ENCODE results near the gene POLR1D. TPM values are rescaled to one million over a fixed set of nuclear protein-coding genes. Genes with fewer than 3 reads are reported as not detected.

POLR1D gene
- total RNA-seq, 2 donors from 2014 or later = 65.3 to 68.0 TPM

DNA sequence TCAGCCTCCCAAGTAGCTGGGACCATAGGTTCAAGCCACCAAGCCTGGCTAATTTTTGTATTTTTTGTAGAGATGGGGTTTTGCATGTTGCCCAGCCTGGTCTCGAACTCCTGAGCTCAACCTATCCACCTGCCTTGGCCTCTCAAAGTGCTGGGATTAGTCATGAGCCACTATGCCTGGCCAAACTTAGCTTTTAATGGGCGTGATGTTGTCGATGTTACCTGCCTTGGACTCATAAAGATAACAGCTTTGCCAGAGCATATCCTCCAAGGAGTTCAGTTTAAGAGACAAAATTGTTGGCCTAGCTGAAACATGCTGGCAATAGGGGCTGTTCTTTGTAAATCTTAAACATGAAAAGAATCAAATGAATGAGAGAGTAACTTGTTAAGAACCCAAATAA is 13.1 kb downstream of the POLR1D start:
- intact Hi-C loops (cut with DNase I) = no loop called here
- ATAC-seq (no peak), DNase-seq (no peak)

DNA sequence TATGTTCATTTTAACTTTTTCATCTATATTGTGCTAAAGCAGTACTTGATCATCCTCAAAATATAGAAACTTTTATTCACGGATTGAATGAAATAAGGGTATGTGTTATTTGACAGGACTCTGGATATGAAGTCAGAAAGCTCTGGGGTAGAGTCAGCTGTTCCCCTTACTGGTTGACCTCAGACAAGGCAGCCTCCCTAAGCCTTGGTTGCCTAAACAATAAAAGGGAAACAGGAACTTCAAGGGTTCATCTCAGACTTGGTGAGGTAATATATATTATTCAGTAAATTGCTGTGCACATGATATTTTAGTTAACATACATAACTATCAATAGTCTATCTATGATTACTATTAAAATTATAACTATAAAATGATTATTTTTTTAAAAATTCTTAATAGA is 13.6 kb downstream of the POLR1D start:
- ATAC-seq (peak in 1 of 2 donors; percentile 51), DNase-seq (no peak)
- intact Hi-C loops (cut with DNase I) = no loop called here

DNA sequence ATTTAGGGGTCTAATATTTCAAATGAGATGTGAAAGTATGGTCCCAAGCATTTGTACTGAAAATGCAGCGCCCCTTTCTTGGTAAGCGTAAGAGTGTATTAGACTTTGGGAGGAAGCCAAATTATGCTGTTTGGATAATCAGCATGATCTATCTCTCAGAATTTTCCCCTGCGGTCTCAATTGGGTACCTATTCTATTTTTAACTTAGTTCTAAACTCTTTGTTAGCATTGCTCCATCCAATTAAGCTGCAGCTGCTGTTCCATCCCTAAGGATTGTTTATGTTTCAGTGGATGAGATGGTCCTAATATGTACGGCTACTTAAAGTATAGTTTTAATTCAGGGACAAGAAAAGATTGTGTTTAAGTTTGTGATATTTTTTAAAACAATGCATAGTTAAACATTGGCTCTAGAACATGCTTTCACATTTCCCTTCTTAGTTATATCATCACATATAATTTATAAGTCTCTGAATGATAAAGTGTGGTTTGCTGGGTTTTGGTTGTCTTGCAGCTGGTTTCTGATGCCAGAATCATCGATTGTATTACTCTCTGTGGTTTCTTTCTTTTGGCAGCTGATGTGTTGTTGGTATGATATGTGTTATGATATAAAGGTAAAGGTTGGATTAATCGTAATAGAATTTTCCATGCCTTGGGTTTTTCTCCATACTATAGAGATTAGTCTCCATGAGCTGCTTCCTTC is 15.0 kb downstream of the POLR1D start:
- DNase-seq (no peak), ATAC-seq (no peak)
- intact Hi-C loops (cut with DNase I) = no loop called here

DNA sequence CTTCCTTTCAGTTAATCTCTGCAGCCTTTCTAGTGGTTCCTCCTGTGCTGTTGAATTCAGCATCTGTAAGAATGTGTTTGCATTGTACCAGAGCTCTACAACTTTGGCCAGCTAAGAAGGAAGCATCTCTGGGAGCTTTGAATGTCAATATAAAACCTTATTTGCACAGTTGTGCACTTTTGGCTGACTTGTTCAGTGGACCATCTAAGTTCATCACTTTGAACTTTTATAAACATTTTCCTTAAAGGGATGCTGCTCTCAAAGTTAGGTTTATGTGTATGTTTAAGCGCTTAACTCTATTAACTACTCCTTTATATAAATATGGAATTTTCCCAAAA is 15.6 kb downstream of the POLR1D start:
- DNase-seq = no peak
- no peak for ATAC-seq
- intact Hi-C loops (cut with DNase I) = no loop called here

DNA sequence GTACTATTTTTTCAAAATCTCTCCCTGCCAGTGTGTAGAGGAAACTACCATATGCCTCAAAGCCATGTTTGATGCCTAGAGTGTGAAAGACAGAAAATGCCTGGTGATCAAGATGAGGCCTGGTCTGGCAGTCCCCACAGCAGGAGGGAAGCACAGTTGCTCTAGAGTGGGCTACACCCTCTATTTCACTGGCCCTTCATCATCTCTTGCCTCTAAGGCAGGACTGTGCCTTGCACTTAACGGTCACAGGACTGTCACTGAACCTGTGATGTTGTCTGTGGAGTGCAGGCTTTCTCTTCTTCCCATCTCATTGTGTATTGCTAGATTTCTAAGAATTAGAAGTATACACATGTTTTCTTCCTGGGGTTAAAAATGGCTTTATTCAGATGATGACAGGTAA is 16.3 kb downstream of the POLR1D start:
- intact Hi-C loops (cut with DNase I) = no loop called here
- ATAC-seq (no peak), DNase-seq (no peak)

DNA sequence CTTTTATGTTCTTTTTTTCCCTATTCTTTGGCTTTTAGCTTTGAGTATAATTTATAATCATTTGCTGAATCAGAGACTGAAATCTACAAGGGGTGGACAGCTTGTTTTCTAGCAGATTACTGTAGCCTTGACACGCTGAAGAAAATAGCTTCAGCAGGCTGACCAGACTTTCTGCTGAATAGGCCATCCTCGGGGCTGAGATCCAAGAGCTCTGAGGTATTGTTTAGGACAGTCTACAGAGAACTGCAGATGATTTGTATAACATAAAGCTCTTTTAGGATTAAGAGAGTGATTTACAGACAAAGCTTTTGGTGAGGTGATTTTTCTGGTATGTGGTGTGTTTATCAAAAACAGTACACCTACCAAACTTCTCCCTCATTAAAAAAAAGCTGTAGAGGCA is 16.8 kb downstream of the POLR1D start:
- ATAC-seq = no peak
- no peak for DNase-seq
- intact Hi-C loops (cut with DNase I) = no loop called here

DNA sequence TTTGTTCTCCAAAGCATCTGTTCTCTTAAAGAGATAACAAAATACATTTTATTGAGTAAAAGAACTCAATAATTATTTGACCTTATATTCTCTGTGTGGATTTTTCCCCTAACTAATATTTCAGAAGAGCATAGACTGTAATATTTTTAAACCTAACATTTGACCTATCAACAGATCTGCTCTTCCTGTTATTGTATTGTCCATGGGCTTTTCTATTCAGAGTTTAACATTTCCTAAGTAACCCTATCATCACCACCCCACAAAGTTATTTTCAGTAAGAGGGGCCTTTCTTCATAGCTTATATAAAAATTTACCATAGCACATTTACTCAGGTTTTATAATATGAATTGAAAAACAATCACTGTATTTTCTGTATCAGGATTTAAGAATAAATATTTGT is 17.5 kb downstream of the POLR1D start:
- intact Hi-C loops (cut with DNase I) = no loop called here

DNA sequence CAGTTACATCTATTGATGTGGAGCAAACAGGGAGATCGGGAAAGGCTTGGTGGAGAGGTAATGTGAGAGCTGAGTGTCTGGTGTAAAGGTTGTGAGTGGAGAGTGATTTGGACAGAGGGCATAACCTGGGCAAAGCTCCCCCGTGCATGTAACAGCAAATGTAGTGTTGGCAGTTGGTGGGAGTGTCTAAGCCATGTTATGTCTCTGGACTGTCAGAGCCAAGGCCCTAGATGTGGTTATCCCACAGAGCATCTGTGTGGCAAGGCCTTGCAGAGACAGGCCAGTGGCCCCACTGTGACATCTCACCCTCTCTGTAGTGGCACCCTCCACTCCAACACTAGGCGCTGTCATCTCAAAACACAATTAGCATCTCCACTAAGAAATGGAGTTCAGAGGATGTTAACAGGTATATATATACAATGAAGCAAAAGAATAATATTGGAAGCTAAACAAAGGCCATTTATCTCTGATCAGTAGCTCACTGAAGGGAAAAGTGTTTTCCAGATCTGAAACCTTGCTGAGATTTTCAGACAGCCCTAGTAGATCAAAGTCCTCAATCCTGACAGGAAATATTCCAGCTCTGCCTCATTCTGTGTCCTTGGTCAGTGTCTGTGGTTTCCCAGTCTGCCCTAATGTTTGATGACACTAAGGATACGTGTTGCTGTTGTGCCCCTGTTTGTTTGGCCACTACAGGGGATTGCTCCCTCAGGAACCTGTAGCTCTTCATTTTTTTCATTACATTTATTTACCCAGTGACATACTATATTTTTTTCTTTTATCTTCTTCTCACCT is 20.2 kb downstream of the POLR1D start:
- DNase-seq = no peak
- no peak for ATAC-seq
- intact Hi-C loops (cut with DNase I) = no loop called here

More for the DNA sequence above, 17.5 kb downstream of the POLR1D start:
- DNase-seq = no peak
- ATAC-seq = no peak

DNA sequence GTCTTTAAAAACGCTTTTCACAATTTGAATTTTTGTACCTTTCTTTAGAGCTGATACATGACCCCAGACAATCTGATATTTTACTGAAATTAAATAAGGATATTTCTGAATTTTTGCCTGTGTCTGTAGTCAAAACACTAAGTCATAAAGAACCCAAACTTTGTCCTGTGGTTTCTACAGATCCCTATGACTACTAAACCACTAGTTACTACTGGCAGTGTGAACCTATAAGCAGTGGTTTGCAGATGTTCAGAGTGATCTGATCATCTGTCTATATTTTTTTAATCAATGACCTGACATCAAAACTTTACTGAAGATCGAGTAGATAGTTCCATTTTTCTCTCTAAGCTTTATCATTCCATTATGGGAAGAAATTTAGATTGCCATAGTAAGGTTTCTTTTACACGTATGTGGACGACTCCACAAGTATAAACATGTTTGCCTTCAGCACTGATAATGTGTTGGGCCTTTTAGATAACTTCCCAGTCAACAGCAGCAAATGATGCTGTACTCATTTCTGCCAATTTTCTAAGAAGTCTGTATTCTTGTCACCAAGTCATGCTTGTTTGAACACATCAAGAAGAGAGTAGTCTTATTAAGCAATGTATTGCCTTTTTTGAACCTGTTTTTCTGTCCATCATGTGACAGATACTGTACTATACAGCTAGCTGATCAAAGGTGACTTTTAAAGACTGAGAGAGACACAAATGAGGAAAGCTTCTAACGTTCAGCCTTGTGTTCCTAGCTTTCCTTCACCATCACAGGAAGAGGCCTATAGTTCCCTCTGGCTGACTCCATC is 21.8 kb downstream of the POLR1D start:
- intact Hi-C loops (cut with DNase I) = no loop called here
- DNase-seq (no peak), ATAC-seq (no peak)

DNA sequence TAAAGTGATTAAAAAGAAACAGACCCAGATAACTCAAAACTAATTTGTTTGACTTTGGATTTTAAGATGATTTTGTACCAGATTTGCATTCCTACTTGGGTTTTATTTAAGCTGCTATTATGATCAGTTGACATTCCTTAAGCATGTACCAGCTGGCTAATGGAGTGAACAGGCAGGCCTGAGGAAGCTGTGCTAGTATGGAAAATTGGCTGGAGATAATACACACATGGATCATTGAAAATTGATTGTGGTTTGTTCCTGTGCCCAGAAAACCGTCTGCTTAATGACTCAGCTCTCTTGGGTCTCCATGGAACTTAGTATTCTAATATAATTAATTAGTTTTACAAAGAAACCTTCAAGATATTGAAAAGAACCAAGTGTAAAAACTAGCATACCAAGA is 22.6 kb downstream of the POLR1D start:
- intact Hi-C loops (cut with DNase I) = no loop called here
- no peak for DNase-seq
- ATAC-seq = peak; percentile 38 to 59

DNA sequence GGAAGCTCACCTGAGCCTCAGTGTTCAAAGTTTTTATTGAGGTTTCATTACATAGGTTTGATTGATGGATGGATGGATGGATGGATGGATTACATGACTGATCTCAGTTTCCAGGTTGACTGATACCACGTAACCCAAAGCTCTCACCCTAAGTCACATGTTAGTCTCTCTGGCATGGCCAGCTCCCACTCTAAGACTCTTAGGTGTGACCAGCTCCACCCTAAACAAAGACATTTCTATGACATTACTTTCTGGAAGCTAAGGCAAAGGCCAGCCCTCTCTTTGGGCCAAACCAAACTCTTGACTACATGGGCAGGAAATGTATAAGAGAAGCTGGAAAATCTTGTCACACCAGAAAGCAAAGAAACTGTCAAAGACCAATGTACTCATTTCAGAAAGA is 28.6 kb downstream of the POLR1D start:
- ATAC-seq = no peak
- intact Hi-C loops (cut with DNase I) = no loop called here
- no peak for DNase-seq

DNA sequence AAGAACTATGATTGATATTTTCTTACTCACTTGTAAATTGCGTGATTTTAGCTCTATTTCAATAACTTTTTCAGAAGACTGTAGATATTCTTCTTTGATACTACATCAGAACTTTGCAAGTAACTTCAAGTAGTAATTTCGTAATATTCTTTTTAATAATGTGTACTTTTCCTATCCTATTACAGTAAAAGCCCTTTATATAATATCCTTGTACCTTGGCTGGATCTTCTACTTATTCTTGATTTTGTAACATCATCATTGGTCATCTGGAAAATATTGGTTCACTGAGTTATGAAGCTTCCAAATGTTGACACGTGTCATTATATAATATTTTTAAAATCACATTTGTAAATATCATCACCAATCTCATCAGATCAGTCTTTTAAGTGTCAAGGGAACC is 32.4 kb downstream of the POLR1D start:
- no peak for DNase-seq
- ATAC-seq = no peak
- intact Hi-C loops (cut with DNase I) = no loop called here

DNA sequence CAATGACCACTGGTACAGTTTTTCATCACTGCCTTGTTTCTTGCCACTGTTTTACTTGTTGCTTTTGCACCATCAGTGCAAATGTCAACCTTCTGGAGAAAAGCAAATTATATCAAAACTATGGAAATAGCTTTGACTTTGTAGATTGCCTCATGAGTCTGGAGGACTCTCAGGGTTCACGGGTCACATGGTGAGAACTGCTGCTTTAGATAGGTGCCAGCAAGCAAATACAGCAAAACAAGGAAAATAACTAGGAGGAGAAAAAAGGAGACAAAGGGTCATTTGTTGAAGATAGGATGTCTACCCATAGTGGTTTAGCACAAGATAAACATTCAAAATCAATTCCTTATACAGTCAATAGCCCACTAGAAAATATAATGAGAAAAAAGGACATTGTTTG is 33.1 kb downstream of the POLR1D start:
- no peak for ATAC-seq
- intact Hi-C loops (cut with DNase I) = no loop called here
- no peak for DNase-seq

DNA sequence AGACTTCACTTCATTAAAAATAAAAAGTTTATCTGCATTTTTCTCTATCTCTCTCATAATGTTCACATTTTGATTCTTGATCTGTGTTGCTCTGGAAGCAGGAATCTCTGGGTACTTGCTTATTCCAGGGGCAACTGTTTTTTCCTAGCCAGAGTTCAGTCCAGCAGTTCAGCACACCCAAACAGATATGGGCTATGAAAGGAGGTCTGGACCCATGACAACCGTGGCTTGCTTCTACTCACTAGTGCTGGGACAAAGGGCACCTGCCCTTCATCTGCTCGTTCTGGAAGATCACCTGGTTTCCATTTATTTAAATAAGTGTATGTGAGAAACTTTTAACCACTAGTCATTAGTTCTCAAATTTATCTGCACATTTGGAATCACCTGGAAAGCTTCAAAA is 36.0 kb downstream of the POLR1D start:
- intact Hi-C loops (cut with DNase I) = no loop called here
- DNase-seq (no peak), ATAC-seq (no peak)

DNA sequence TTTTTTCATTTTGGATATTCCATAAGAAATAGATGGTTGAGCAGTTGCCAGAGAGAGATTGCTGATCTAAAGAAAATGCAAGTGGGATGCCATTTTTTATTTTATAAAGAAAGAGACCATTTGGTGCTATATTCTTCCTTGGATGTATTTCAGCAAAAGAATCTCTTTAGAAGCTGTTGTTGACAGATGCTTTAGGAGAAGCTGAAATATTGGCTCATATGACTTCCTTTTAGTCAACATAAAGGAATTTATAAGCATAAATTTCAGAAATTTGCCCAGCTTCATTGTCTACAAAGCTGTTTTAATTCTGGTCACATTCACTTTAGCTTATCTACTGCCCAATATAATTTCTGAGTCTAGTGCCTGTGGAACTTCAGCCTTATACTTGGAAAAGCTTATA is 36.9 kb downstream of the POLR1D start:
- intact Hi-C loops (cut with DNase I) = no loop called here
- no peak for DNase-seq

DNA sequence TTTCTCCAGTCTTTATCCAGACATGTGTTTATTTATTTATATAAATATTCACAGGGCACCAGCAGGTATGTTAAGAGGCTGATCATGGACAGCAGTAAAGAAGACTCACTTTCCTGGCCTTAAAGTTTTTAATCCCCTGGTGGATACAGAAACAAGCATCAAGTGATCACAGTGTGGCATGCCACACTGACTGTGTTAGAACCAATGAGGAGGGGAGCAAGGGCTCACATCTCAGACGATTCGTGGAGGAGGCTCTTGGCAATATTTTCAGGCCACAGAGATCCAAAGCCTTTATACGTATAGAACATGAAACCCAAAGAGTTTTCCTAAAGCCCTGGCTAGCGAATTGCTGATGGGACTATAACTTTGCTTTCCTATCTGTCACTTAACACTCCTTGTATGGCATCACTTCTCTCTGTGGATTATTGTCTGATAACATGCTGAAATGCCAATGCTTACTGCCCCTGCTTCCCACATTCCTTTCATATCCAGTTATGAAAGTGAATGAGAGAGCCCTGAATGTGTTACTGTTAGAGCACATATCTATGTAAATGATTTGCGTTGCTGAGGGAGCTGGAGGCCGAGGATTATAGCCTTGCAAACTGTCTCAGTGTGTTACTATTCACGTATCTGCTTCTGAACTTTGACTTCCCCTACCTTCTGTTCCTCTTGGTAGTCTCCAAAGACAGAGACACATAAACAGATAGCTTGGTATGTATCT is 37.6 kb downstream of the POLR1D start:
- intact Hi-C loops (cut with DNase I) = no loop called here
- ATAC-seq = peak in 1 of 2 donors; percentile 35

More for the DNA sequence above, 36.9 kb downstream of the POLR1D start:
- no peak for ATAC-seq

DNA sequence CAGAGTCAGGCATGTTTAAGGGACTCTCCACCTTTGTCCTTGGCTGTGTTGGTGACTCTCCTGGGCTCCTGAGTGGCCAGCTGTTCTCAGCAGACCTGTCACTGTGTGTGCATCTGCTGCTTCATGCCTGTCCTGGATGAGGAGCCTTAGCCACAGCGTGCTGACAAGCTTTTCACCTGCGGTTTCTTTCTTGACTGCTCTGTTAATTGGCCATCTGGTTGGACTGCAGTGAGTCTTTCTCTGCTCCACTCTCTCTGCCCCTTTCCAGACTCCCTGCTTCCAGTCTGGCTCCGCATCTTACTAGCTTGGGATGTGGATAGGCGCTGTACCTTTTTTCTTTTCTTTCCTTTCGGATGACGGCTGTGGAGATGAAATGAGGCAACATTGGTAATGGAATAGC is 38.8 kb downstream of the POLR1D start:
- intact Hi-C loops (cut with DNase I) = loop anchor here in 1 of 2 donors (10.0 kb wide), 1 partner anchor 126 kb away; no protein-coding TSS in a partner anchor
- ATAC-seq = no peak

More for the DNA sequence above, 37.6 kb downstream of the POLR1D start:
- DNase-seq = no peak

DNA sequence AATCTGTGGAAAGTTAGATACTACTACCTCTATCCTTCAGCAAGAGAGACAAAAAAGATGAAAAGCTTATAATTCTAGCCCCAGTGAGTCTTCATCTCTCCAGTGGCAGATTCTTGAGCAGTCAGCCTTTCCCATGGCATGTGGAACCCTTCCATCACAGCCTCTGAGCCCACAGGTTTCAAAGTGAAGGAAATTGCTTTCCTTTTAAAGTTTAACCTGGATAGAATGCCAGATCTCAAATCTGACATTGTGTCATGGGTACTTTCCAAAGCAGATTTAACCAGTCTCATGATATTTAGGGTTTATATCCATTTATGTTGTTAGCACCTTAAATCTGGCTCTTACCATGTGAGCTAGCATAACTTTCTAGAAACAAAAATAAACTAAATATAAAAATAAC is 39.3 kb downstream of the POLR1D start:
- DNase-seq (no peak), ATAC-seq (no peak)
- intact Hi-C loops (cut with DNase I) = loop anchor here in 1 of 2 donors (10.0 kb wide), 1 partner anchor 126 kb away; no protein-coding TSS in a partner anchor

More for the DNA sequence above, 38.8 kb downstream of the POLR1D start:
- DNase-seq = no peak

DNA sequence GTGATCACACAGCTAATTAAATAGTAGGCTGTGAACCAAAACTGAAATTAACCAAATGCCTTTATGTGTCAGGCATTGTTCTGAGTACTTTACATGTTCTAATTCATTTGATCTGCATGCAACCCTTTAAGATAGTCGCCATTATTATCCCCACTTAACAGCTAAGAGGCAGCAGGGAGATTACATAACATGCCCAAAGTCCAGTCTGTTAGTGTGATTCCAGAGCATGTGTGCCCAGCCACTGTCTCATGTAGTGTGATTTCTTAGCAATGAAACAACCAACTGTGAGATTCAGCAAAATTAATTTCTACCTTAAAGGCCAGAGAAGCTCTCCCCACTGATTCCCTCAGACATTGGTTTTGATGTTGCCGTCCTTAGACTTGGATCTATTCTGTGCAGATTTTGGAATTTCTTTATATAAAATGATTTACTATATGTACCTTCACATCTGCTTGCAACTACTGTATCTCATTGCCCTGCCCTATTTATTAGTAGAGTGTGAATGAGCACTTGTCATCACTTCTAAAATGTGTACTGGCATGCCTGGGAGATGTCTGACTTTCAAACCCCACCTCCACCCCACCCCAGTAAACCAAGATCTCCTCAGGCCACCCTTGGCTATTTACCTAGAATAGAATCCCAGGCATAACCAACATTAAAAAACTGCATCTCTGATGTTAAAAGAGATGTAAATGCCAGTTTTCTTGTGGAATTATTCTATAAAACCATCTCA is 41.2 kb downstream of the POLR1D start:
- intact Hi-C loops (cut with DNase I) = loop anchor here in 1 of 2 donors (10.0 kb wide), 1 partner anchor 128 kb away; no protein-coding TSS in a partner anchor
- ATAC-seq = peak; percentile 30 to 48

More for the DNA sequence above, 41.2 kb downstream of the POLR1D start:
- DNase-seq = no peak

Measured in left cardiac atrium (tissue), 4 donors.